Right ventricle myocardium inferior (tissue), 1 donor: ENCODE results near the gene RABL6. TPM values are rescaled to one million over a fixed set of nuclear protein-coding genes. Genes with fewer than 3 reads are reported as not detected.
A peak's percentile ranks its signal among the peaks of the same experiment; 100 is the strongest.

Experiments used
- ATAC-seq: fragments of 200-7000 bp; cut with Tn5 transposase; one replicate; pipeline ENCODE4 v1.9.1; 2020; ENCODE audit warnings: mild to moderate bottlenecking, moderate library complexity
- DNase-seq: peaks from one replicate; pipeline ENCODE4 v3.0.0; 2021; ENCODE audit errors: missing footprints
- intact Hi-C: fragments of 100-400 bp; cut with DNase I; formaldehyde crosslinking; loops from one replicate; pipeline ENCODE4 v1.11.0; 2022
- total RNA-seq: library from RNA; stranded (reverse); fragmentation: NEBNext Ultra II Directional; extraction: Animal tissue kit (Norgen Biotek cat#: 25700); gene quantifications from one replicate; pipeline ENCODE4 v1.2.1, GENCODE V29; 2021
- donor health status: DM: no; HTN: yes; CAD: no; lungs with severe emphysema.

RABL6 gene
- total RNA-seq, 1 donor from 2014 or later: 69.5 TPM

- intact Hi-C loops: loop anchor here (5.0 kb wide), 1 partner anchor 137 kb away; the partner anchor contains the start of gene FBXW5
- ATAC-seq (no peak), DNase-seq (no peak)
Observed at GRCh38 chr9:136805207-136805740, 2.5 kb upstream of the RABL6 start.

GRCh38 chr9:136806067-136806466 is 1.7 kb upstream of the RABL6 start:
- no peak for DNase-seq
- no peak for ATAC-seq
- intact Hi-C loops: loop anchor here (5.0 kb wide), 1 partner anchor 136 kb away; the partner anchor contains the start of gene FBXW5

GRCh38 chr9:136806631-136807201 is 1.0 kb upstream of the RABL6 start:
- no peak for DNase-seq
- intact Hi-C loops: loop anchor here (1.0 to 5.0 kb wide), 2 partner anchors 15 to 136 kb away; partner anchors contain the start of genes FBXW5 and TMEM141
- ATAC-seq: no peak

- intact Hi-C loops: loop anchor here (5.0 kb wide), 1 partner anchor 134 kb away; the partner anchor contains the start of gene FBXW5
- ATAC-seq: peak; percentile 10
- DNase-seq: no peak
Observed at GRCh38 chr9:136808075-136808805, 492 bp downstream of the RABL6 start.

GRCh38 chr9:136808806-136809158 is 1.0 kb downstream of the RABL6 start:
- no peak for DNase-seq
- intact Hi-C loops: loop anchor here (5.0 kb wide), 1 partner anchor 134 kb away; the partner anchor contains the start of gene FBXW5
- ATAC-seq: no peak

- intact Hi-C loops: no loop called here
- DNase-seq: peak; percentile 6
- no peak for ATAC-seq
Observed at GRCh38 chr9:136814725-136815421, 7.1 kb downstream of the RABL6 start.

GRCh38 chr9:136815422-136815782 is 7.7 kb downstream of the RABL6 start:
- ATAC-seq: no peak
- peak; percentile 47 for DNase-seq
- intact Hi-C loops: no loop called here

GRCh38 chr9:136820971-136821825 is 13.4 kb downstream of the RABL6 start:
- peak; percentile 72 for ATAC-seq
- intact Hi-C loops: no loop called here
- DNase-seq: peak; percentile 68

- ATAC-seq (no peak), DNase-seq (peak; percentile 11)
- intact Hi-C loops: no loop called here
Observed at GRCh38 chr9:136821826-136822544, 14.2 kb downstream of the RABL6 start.

- peak; percentile 49 for DNase-seq
- intact Hi-C loops: no loop called here
- no peak for ATAC-seq
Observed at GRCh38 chr9:136823136-136824046, 15.6 kb downstream of the RABL6 start.

- peak; percentile 25 for DNase-seq
- ATAC-seq: no peak
- intact Hi-C loops: no loop called here
Observed at GRCh38 chr9:136824496-136825225, 16.9 kb downstream of the RABL6 start.

- ATAC-seq: no peak
- DNase-seq: peak; percentile 46
- intact Hi-C loops: no loop called here
Observed at GRCh38 chr9:136825295-136826187, 17.8 kb downstream of the RABL6 start.

GRCh38 chr9:136826188-136826541 is 18.4 kb downstream of the RABL6 start:
- no peak for ATAC-seq
- peak; percentile 9 for DNase-seq
- intact Hi-C loops: no loop called here

- intact Hi-C loops: no loop called here
- DNase-seq (peak; percentile 46), ATAC-seq (no peak)
Observed at GRCh38 chr9:136826703-136827582, 19.2 kb downstream of the RABL6 start.
